HUES6 (cell line): ENCODE data around the gene MRTFB.

Source experiments
- H3K27ac ChIP-seq: 2 replicates; pipeline ENCODE4 v1.7.0; 2013; ENCODE audit warnings: low read depth, mild to moderate bottlenecking, low read length, inconsistent platforms
- H3K27me3 ChIP-seq: 2 replicates; pipeline ENCODE4 v1.6.1; 2013; ENCODE audit warnings: low read length; ENCODE audit not compliant: control insufficient read depth, insufficient read depth
- H3K36me3 ChIP-seq: 2 replicates; pipeline ENCODE4 v1.6.1; 2013; ENCODE audit warnings: low read length; ENCODE audit not compliant: control insufficient read depth, insufficient read depth
- H3K4me1 ChIP-seq: 2 replicates; pipeline ENCODE4 v1.6.1; 2013; ENCODE audit warnings: low read length; ENCODE audit not compliant: control insufficient read depth, insufficient read depth
- H3K4me3 ChIP-seq: 2 replicates; pipeline ENCODE4 v1.5.1; 2013; ENCODE audit warnings: low read depth, low read length
- H3K9ac ChIP-seq: one replicate; pipeline ENCODE4 v1.6.1; 2013; ENCODE audit warnings: mild to moderate bottlenecking, low read length
- H3K9me3 ChIP-seq: 2 replicates; pipeline ENCODE4 v1.6.1; 2013; ENCODE audit warnings: low read depth, low read length; ENCODE audit not compliant: control insufficient read depth, insufficient read depth

Gene MRTFB

DNA sequence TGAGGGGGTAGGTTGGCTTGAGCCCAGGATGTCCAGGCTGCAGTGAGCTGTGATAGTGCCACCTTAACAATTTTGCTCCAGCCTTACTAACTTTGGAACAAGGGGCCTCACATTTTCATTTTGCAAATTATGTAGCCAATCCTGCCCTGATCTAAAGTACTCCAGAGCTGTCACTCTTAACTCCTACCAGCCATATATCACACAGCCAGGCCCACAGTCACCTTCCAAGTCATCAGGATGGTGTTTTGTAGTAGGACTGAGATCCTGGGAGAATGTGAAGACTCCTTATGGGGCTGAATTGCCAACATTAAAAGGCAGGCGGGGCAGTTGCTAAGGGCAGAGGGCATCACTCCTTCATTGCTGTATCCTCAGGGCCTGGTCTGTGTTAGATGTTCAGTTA, 243.0 kb downstream of the MRTFB start:
- H3K9ac ChIP-seq = no peak overlapping the region

DNA sequence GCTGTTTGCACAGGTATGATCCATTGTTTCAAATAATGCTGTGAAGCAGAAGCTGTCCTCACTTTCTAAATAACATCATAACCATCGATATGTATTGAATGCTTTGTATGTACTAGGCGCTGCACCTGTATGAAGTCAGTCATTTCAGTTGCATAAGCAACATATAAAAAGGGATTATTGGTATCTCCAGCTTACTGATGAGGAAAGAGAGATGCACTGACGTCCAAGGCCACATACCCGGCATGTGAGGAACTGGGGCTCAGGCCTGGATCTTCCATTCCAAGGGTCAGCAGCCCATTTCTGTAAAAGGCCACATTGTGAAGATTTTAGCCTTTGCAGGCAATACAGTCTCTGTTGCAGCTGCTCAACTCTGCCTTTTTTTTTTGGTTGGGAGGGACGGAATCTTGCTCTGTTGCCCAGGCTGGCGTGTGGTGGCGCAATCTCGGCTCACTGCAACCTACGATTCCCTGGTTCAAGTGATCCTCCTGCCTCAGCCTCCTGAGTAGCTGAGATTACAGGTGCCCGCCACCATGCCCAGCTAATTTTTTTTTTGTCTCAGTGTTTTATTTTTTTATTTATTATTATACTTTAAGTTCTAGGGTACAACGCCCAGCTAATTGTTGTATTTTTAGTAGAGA, 244.7 kb downstream of the MRTFB start:
- H3K4me1 ChIP-seq = no peaks in the 10 kb centered on the region; the same call in 1 of the 2 replicates
- H3K27me3 ChIP-seq = no peaks in the 10 kb centered on the region
- H3K9me3 ChIP-seq = no peaks in the 10 kb centered on the region
- H3K9ac ChIP-seq = no peak overlapping the region
- no peak overlapping the region for H3K27ac ChIP-seq
- no peak overlapping the region for H3K4me3 ChIP-seq
- no peaks in the 10 kb centered on the region for H3K36me3 ChIP-seq

More for the DNA sequence above, 243.0 kb downstream of the MRTFB start:
- no peaks in the 10 kb centered on the region for H3K27me3 ChIP-seq
- H3K4me3 ChIP-seq = no peak overlapping the region
- H3K36me3 ChIP-seq = no peaks in the 10 kb centered on the region
- peaks cover 16% of the 10 kb centered on the region for H3K4me1 ChIP-seq
- no peak overlapping the region for H3K27ac ChIP-seq
- no peaks in the 10 kb centered on the region for H3K9me3 ChIP-seq
